NOMO-1 treated with dmso at 0.1 percent for 144 hours (cell line): ENCODE measurements around the gene CASP3.
"Not testable (repeated sequence)": the region's sequence is repeated elsewhere in the genome, so short reads cannot be mapped to it uniquely, and the experiment has no call there.

Source experiments
- DNase-seq: peaks from one replicate; lab custom pipeline; 2025; ENCODE audit not compliant: unreplicated experiment; lab: John Stamatoyannopoulos, UW

The CASP3 gene

GRCh38 chr4:184598753-184599491, 50.3 kb downstream of the CASP3 start:
- DNase-seq, result no peak

- DNase-seq, result no peak
Measured at GRCh38 chr4:184596617-184597185, 52.5 kb downstream of the CASP3 start.

GRCh38 chr4:184596044-184596616, 53.1 kb downstream of the CASP3 start:
- DNase-seq, result no peak

- no peak for DNase-seq
Measured at GRCh38 chr4:184595430-184595829, 53.8 kb downstream of the CASP3 start.

GRCh38 chr4:184593461-184593860, 55.8 kb downstream of the CASP3 start:
- DNase-seq, result no peak

GRCh38 chr4:184591747-184592270, 57.4 kb downstream of the CASP3 start:
- not testable (repeated sequence) for DNase-seq

- DNase-seq, result no peak
Measured at GRCh38 chr4:184591070-184591677, 58.1 kb downstream of the CASP3 start.

GRCh38 chr4:184590196-184590595, 59.1 kb downstream of the CASP3 start:
- DNase-seq, result no peak

- DNase-seq, result no peak
Measured at GRCh38 chr4:184588893-184589292, 60.4 kb downstream of the CASP3 start.

- DNase-seq, result no peak
Measured at GRCh38 chr4:184587701-184588100, 61.5 kb downstream of the CASP3 start.

GRCh38 chr4:184587221-184587620, 62.0 kb downstream of the CASP3 start:
- no peak for DNase-seq

GRCh38 chr4:184583738-184584502, 65.3 kb downstream of the CASP3 start:
- DNase-seq, result no peak
